ENCODE data around the gene TRIM15.

The TRIM15 gene

GRCh38 chr6:30213957-30214656 lies 50.8 kb downstream of the TRIM15 start (continued):
- TF ChIP-seq ZNF776 (tag by site-specific recombination; IDR thresholded peaks at IDR 0.05; ENCODE audit: borderline replicate concordance) = no peak
- TF ChIP-seq SP2 (tag by site-specific recombination; IDR thresholded peaks at IDR 0.05) = peak; percentile 49
- TF ChIP-seq ZNF311 (tag by site-specific recombination; IDR thresholded peaks at IDR 0.05; ENCODE audit: borderline replicate concordance) = no peak
- TF ChIP-seq ZNF629 (tag by site-specific recombination; IDR thresholded peaks at IDR 0.05) = no peak
- TF ChIP-seq ZNF747 (tag by site-specific recombination; IDR thresholded peaks at IDR 0.05) = no peak
- TF ChIP-seq ZNF830 (tag by site-specific recombination; IDR thresholded peaks at IDR 0.05; ENCODE audit: low read depth) = no peak
- no peak; the same call in 1 of the 2 replicates for TF ChIP-seq ZFP69B (tag by site-specific recombination; IDR thresholded peaks at IDR 0.05)
- peak; percentile 47 for TF ChIP-seq ZNF335 (tag by site-specific recombination; conservative IDR thresholded peaks at IDR 0.05)
- TF ChIP-seq ZBTB11 (tag by site-specific recombination; conservative IDR thresholded peaks at IDR 0.05; ENCODE audit: low read depth) = peak; percentile 74
- no peak for TF ChIP-seq MZF1 (tag by site-specific recombination; IDR thresholded peaks at IDR 0.05; ENCODE audit: borderline replicate concordance)
- no peak for TF ChIP-seq ZNF23 (tag by site-specific recombination; IDR thresholded peaks at IDR 0.05; ENCODE audit: borderline replicate concordance)
- TF ChIP-seq SETDB1 (IDR thresholded peaks at IDR 0.05; ENCODE audit: insufficient read length, low read length) = no peak
- TF ChIP-seq ZNF626 (tag by site-specific recombination; IDR thresholded peaks at IDR 0.05) = no peak
- TF ChIP-seq ZNF112 (tag by site-specific recombination; IDR thresholded peaks at IDR 0.05) = no peak
- TF ChIP-seq ZBTB20 (tag by site-specific recombination; IDR thresholded peaks at IDR 0.05) = peak; percentile 78
- 0 out of 2 replicates have a peak, but pooled peaks have one; percentile 5 for TF ChIP-seq ZNF548 (tag by site-specific recombination; IDR thresholded peaks at IDR 0.05)
- TF ChIP-seq ZNF391 (tag by site-specific recombination; IDR thresholded peaks at IDR 0.05; ENCODE audit: borderline replicate concordance, low read depth) = no peak
- TF ChIP-seq KLF8 (tag by site-specific recombination; IDR thresholded peaks at IDR 0.05) = 0 out of 2 replicates have a peak, but pooled peaks have one; percentile 8
- TF ChIP-seq ZBTB48 (tag by site-specific recombination; IDR thresholded peaks at IDR 0.05) = no peak
- TF ChIP-seq ZSCAN16 (tag by site-specific recombination; IDR thresholded peaks at IDR 0.05) = no peak
- TF ChIP-seq ZBTB10 (tag by site-specific recombination; IDR thresholded peaks at IDR 0.05) = peak; percentile 48; the same call in 1 of the 2 replicates
- no peak for TF ChIP-seq ZFP41 (tag by site-specific recombination; IDR thresholded peaks at IDR 0.05; ENCODE audit: borderline replicate concordance)
- TF ChIP-seq ZNF777 (tag by site-specific recombination; IDR thresholded peaks at IDR 0.05; ENCODE audit: borderline replicate concordance) = 0 out of 2 replicates have a peak, but pooled peaks have one; percentile 25
- TF ChIP-seq BCL11A (tag by site-specific recombination; IDR thresholded peaks at IDR 0.05; ENCODE audit: low read depth) = no peak
- TF ChIP-seq GLI4 (tag by site-specific recombination; IDR thresholded peaks at IDR 0.05) = no peak
- TF ChIP-seq ZNF280D (tag by site-specific recombination; IDR thresholded peaks at IDR 0.05) = no peak
- peak; percentile 55 for TF ChIP-seq ZNF600 (tag by site-specific recombination; IDR thresholded peaks at IDR 0.05)
- TF ChIP-seq TRIM28 (IDR thresholded peaks at IDR 0.05; ENCODE audit: borderline replicate concordance, low read length) = no peak
- TF ChIP-seq GLIS2 (tag by site-specific recombination; IDR thresholded peaks at IDR 0.05) = peak; percentile 39; the same call in 1 of the 2 replicates
- no peak for TF ChIP-seq ZNF354C (tag by site-specific recombination; IDR thresholded peaks at IDR 0.05; ENCODE audit: borderline replicate concordance, low read depth)
- no peak for TF ChIP-seq ZNF473 (tag by site-specific recombination; IDR thresholded peaks at IDR 0.05)

Data from HEK293 (cell line).